ENCODE data around the gene GNB1L. TPM values are rescaled to one million over a fixed set of nuclear protein-coding genes. Genes with fewer than 3 reads are reported as not detected.

GNB1L gene
- total and polyA plus RNA-seq, 2 donors (not counting 1 experiment from before 2014, with no cell fraction given) = 6.6 to 12.1 TPM

GRCh38 chr22:19747551-19747950 is 107.1 kb downstream of the GNB1L start:
- Histone ChIP-seq H3K9me3 (ENCODE audit: control extremely low read depth in 1 of 3, control insufficient read depth in 2 of 3, insufficient read depth in 1 of 3, low read length in 2 of 3) (no peaks in the 10 kb centered on the region), H3K27ac (ENCODE audit: low read length in 2 of 2) (no peak overlapping the region), H3K4me1 (ENCODE audit: control insufficient read depth in 2 of 2, insufficient read depth in 2 of 2, low read length in 2 of 2) (no peaks in the 10 kb centered on the region), H3K27me3 (replicated peaks in 1 of 4; ENCODE audit: control extremely low read depth in 1 of 4, control insufficient read depth in 3 of 4, insufficient read depth in 4 of 4, low read length in 3 of 4) (peaks cover 0 to 12% (median 2%) of the 10 kb centered on the region in 4 experiments), H3K4me2 (replicated peaks; ENCODE audit: low read depth, low read length, poor library complexity, severe bottlenecking) (no peak overlapping the region), H3K79me2 (ENCODE audit: control insufficient read depth, insufficient read depth, low read length) (no peaks in the 10 kb centered on the region), H2AFZ (ENCODE audit: insufficient read depth, low read depth, low read length, poor library complexity, severe bottlenecking) (no peak overlapping the region), H3K36me3 (replicated peaks in 1 of 2; ENCODE audit: control extremely low read depth in 1 of 2, control insufficient read depth in 1 of 2, extremely low read depth in 1 of 2, insufficient read depth in 2 of 2, low read length in 1 of 2) (no peaks in the 10 kb centered on the region), H3K4me3 (ENCODE audit: control extremely low read depth in 1 of 5, extremely low read depth in 1 of 5, insufficient read depth in 1 of 5, low read depth in 2 of 5, low read length in 4 of 5) (no peak overlapping the region), H3K9ac (ENCODE audit: low read length) (no peak overlapping the region), H4K20me1 (ENCODE audit: control insufficient read depth, insufficient read depth, low read length, poor library complexity, severe bottlenecking) (no peaks in the 10 kb centered on the region)
- Mint-ChIP-seq H3K27ac (no peak overlapping the region), H3K9me3 (ENCODE audit: insufficient read depth) (no peaks in the 10 kb centered on the region), H3K27me3 (peaks cover 4% of the 10 kb centered on the region), H3K4me3 (no peak overlapping the region), H3K4me1 (no peaks in the 10 kb centered on the region)
- DNase-seq = no peak
- ATAC-seq (ENCODE audit: low read depth) = no peak
- whole genome bisulfite sequencing (ENCODE audit: insufficient coverage) = 80% methylated on average over 12 of the region's 12 CpGs
- TF ChIP-seq EZH2 (IDR thresholded peaks at IDR 0.05; ENCODE audit: borderline replicate concordance, insufficient read depth, low read depth, low read length, poor library complexity, severe bottlenecking) (no peak), CTCF (IDR thresholded peaks at IDR 0.05) (no peak)
- CTCF ChIA-PET = interaction anchor here (1.2 kb wide), 1 partner anchor 17 kb away, joined by 4 read pairs; no protein-coding TSS in a partner anchor
- intact Hi-C loops (cut with micrococcal nuclease) = no loop called here
- POLR2A ChIA-PET = interaction anchor here (0.5 kb wide), 1 partner anchor 153 kb away, joined by 3 read pairs; no protein-coding TSS in a partner anchor

GRCh38 chr22:19746726-19747125 is 107.9 kb downstream of the GNB1L start:
- no peak overlapping the region for H3K27ac ChIP-seq (ENCODE audit: low read length in 2 of 2)
- Mint-ChIP-seq H3K27me3 (peaks cover 4% of the 10 kb centered on the region), H3K4me3 (no peak overlapping the region), H3K4me1 (no peaks in the 10 kb centered on the region), H3K27ac (no peak overlapping the region), H3K9me3 (ENCODE audit: insufficient read depth) (no peaks in the 10 kb centered on the region)
- H3K79me2 ChIP-seq (ENCODE audit: control insufficient read depth, insufficient read depth, low read length) = no peaks in the 10 kb centered on the region
- TF ChIP-seq CTCF (IDR thresholded peaks at IDR 0.05) (no peak), EZH2 (IDR thresholded peaks at IDR 0.05; ENCODE audit: borderline replicate concordance, insufficient read depth, low read depth, low read length, poor library complexity, severe bottlenecking) (no peak)
- ChIA-PET POLR2A (no interaction called here), CTCF (interaction anchor here (0.5 to 1.2 kb wide), 3 partner anchors 17 to 164 kb away, joined by 3 to 4 read pairs (median 4); no protein-coding TSS in a partner anchor)
- no peak overlapping the region for H3K4me3 ChIP-seq (ENCODE audit: control extremely low read depth in 1 of 5, extremely low read depth in 1 of 5, insufficient read depth in 1 of 5, low read depth in 2 of 5, low read length in 4 of 5)
- H3K4me2 ChIP-seq (replicated peaks; ENCODE audit: low read depth, low read length, poor library complexity, severe bottlenecking) = no peak overlapping the region
- no peaks in the 10 kb centered on the region for H3K36me3 ChIP-seq (replicated peaks in 1 of 2; ENCODE audit: control extremely low read depth in 1 of 2, control insufficient read depth in 1 of 2, extremely low read depth in 1 of 2, insufficient read depth in 2 of 2, low read length in 1 of 2)
- intact Hi-C loops (cut with micrococcal nuclease) = no loop called here
- 95% methylated on average over 13 of the region's 13 CpGs for WGBS (ENCODE audit: insufficient coverage)
- H3K9ac ChIP-seq (ENCODE audit: low read length) = no peak overlapping the region
- H3K27me3 ChIP-seq (replicated peaks in 1 of 4; ENCODE audit: control extremely low read depth in 1 of 4, control insufficient read depth in 3 of 4, insufficient read depth in 4 of 4, low read length in 3 of 4) = peaks cover 0 to 6% (median 0%) of the 10 kb centered on the region in 4 experiments
- ATAC-seq (ENCODE audit: low read depth) (no peak), DNase-seq (no peak)
- no peaks in the 10 kb centered on the region for H3K9me3 ChIP-seq (ENCODE audit: control extremely low read depth in 1 of 3, control insufficient read depth in 2 of 3, insufficient read depth in 1 of 3, low read length in 2 of 3)
- H2AFZ ChIP-seq (ENCODE audit: insufficient read depth, low read depth, low read length, poor library complexity, severe bottlenecking) = no peak overlapping the region
- no peaks in the 10 kb centered on the region for H4K20me1 ChIP-seq (ENCODE audit: control insufficient read depth, insufficient read depth, low read length, poor library complexity, severe bottlenecking)
- H3K4me1 ChIP-seq (ENCODE audit: control insufficient read depth in 2 of 2, insufficient read depth in 2 of 2, low read length in 2 of 2) = no peaks in the 10 kb centered on the region

All from B cell (primary cell).